ENCODE results near the gene OPN4.

- TF ChIP-seq, protein P1, sequence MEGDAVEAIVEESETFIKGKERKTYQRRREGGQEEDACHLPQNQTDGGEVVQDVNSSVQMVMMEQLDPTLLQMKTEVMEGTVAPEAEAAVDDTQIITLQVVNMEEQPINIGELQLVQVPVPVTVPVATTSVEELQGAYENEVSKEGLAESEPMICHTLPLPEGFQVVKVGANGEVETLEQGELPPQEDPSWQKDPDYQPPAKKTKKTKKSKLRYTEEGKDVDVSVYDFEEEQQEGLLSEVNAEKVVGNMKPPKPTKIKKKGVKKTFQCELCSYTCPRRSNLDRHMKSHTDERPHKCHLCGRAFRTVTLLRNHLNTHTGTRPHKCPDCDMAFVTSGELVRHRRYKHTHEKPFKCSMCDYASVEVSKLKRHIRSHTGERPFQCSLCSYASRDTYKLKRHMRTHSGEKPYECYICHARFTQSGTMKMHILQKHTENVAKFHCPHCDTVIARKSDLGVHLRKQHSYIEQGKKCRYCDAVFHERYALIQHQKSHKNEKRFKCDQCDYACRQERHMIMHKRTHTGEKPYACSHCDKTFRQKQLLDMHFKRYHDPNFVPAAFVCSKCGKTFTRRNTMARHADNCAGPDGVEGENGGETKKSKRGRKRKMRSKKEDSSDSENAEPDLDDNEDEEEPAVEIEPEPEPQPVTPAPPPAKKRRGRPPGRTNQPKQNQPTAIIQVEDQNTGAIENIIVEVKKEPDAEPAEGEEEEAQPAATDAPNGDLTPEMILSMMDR (IDR thresholded peaks at IDR 0.05), result no peak
- TF ChIP-seq POLR2A (IDR thresholded peaks at IDR 0.05), result no peak
These were observed 19.7 kb downstream of the OPN4 start for GRCh38 chr10:86673827-86674581.

Measured in body of pancreas (tissue), 4 donors.